DMS79 (cell line): Measurements from ENCODE around the gene CDH23.

ENCODE experiments used
- DNase-seq: peaks from one replicate; lab custom pipeline; 2025; lab: John Stamatoyannopoulos, UW

CDH23 gene

GRCh38 chr10:71778071-71778825, 381.5 kb downstream of the CDH23 start:
- DNase-seq: no peak

- no peak for DNase-seq
Observed at GRCh38 chr10:71779641-71780040, 382.9 kb downstream of the CDH23 start.

DNA sequence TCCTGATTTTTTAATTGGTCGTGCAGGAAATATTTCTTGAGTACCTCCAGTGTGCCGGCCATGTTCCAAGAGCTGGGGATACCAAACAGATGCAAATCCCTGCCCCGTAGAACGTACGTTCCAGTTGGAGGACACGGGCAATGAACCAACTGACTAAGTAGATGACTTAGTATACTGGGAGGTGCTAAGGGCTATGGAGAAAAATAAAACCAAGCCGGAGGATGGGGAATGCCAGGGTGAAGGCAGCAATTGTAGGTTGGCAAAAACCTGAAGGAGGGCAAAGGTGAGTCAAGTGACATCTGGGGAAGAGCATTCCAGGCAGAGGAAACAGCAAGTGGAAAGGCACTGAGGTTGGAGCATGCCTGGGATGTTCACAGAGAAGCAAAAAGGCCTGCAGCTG, 383.4 kb downstream of the CDH23 start:
- DNase-seq: no peak

- DNase-seq: no peak
Observed at GRCh38 chr10:71780719-71781118, 384.0 kb downstream of the CDH23 start.

DNA sequence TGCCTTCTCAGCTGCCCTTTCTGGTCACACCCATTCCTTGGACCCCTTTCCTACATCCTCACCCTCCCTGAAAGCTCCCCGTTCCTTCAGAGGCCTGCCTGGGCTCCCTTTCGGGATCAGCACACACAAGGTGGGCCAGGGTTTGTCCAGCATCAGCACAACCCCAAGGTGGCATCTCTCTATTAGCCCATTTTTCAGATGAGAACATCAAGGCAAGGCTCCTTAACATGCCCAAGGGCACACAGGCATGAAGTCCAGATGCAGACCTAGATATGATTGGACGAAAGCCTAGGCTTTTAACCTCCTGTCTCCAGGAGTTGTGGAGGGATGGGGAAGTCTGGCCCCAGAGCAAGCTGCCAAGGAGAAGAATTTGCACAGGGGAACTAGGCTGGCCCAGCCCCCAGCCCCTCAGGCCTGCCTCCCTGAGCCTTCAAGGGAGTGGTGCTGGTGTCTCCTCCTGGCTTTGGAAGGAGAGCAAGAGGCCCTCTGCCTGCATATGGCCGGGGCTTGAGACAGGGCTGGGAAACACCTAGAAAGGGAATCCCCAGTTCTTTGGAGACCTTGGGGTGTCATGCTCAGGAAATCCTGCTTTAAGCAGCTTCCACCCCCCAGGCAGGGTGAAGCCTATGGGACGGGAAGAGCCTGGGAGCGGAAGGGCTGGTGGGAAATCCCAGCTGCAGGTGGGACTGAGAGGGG, 385.6 kb downstream of the CDH23 start:
- no peak for DNase-seq

DNA sequence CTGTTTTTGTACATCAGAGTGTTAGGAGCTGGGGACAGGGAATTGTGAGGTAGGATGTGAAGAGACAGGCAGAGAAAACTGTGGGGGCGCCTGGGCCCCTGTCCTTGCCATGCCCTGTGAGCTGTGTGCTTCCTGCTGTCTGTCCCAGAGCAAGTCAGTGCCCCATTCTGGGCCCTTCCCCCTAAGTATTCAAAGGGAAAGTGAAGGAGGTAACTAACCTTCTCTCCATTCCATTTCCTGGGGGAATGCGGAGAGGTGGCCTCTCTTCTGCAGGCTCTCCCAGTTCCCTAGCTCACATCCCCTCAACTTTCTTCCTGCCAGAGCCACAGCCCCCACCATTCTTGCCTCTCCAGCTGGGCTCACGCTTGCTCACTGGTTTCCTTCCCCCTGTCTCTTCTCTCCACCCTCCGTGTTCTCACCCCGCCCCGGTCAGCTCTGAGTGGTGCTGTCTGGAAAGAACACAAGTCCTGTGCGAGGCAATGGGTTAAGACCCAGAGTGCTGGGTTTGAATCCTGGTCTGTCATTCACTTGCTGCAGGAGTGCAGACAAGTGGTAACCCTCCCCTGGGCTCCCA, 386.3 kb downstream of the CDH23 start:
- DNase-seq: no peak

GRCh38 chr10:71783917-71784678, 387.4 kb downstream of the CDH23 start:
- DNase-seq: no peak

- DNase-seq: no peak
Observed at GRCh38 chr10:71784679-71785272, 388.1 kb downstream of the CDH23 start.

GRCh38 chr10:71788954-71789353, 392.2 kb downstream of the CDH23 start:
- no peak for DNase-seq

GRCh38 chr10:71789871-71790270, 393.2 kb downstream of the CDH23 start:
- no peak for DNase-seq

DNA sequence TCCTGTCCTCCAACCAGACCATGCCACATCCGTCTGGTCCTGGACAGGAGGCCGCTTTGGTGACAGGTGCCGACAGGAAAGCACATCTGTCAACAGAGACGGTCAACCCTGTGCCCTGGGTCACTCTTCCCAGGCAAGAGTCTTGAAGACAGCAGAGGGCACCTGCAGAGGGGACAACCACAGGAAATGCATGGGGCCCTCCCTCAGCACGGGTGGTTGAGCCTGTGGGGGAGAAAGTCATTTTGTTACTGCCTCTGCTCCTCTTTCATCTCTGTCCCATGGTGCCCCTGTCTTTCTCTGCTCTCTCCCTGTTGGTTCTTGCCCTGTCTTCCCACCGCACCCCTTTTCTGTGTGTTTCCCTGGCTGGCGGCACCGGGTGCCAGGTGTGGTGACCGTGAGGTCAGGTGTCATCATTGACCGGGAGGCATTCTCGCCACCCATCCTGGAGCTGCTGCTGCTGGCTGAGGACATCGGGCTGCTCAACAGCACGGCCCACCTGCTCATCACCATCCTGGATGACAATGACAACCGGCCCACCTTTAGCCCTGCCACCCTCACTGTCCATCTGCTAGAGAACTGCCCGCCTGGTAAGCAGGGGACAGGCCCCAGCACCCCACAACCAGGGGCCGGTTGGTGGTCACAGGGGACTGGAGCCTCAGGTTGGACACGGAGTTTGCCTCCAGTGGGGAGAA, 394.2 kb downstream of the CDH23 start:
- no peak for DNase-seq

GRCh38 chr10:71795248-71795647, 398.5 kb downstream of the CDH23 start:
- DNase-seq: no peak

DNA sequence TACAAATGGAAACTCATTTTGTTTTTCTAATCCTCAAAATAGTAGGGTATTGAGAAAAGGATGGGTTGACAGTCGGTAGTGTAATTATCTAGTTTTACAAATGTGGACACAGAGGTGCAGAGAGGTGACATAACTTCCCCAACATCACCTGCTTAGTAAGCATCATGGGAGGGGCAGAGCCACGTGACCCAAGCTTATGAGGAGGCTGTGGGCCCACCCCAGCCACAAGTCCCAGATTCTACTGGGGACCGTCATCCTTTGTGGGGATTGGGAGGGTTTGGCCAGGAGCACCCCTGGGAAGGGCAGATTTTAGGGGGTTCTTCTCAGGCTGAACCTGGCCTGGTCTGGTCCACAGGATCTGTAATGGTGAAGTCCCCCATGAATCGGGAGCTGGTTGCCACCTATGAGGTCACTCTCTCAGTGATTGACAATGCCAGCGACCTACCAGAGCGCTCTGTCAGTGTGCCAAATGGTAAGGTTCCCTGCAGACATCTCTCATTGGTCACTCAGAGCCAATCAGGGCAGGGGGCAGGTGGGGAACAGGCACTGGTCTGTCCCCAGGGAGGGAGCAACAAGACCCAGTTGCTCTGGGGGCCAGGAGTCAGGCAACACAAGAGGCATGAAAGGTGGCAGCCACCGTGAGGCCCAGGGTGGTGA, 400.2 kb downstream of the CDH23 start:
- DNase-seq: no peak

GRCh38 chr10:71797533-71798307, 401.0 kb downstream of the CDH23 start:
- no peak for DNase-seq

GRCh38 chr10:71798308-71798624, 401.5 kb downstream of the CDH23 start:
- no peak for DNase-seq

GRCh38 chr10:71799112-71799511, 402.4 kb downstream of the CDH23 start:
- no peak for DNase-seq

GRCh38 chr10:71799608-71800453, 403.1 kb downstream of the CDH23 start:
- DNase-seq: no peak

- no peak for DNase-seq
Observed at GRCh38 chr10:71801361-71801760, 404.6 kb downstream of the CDH23 start.

- no peak for DNase-seq
Observed at GRCh38 chr10:71802235-71802634, 405.5 kb downstream of the CDH23 start.
